ENCODE results near the gene TOR1AIP1.

- TF ChIP-seq POLR2A (IDR thresholded peaks at IDR 0.05; ENCODE audit: low read depth, low read length), result no peak
- no peak for TF ChIP-seq POLR2AphosphoS5 (IDR thresholded peaks at IDR 0.05; ENCODE audit: low read depth, low read length)
Observed at GRCh38 chr1:179955731-179956130, 73.6 kb downstream of the TOR1AIP1 start.
